ENCODE results near the gene NOTCH4. TPM values are rescaled to one million over a fixed set of nuclear protein-coding genes. Genes with fewer than 3 reads are reported as not detected.

The NOTCH4 gene
- total and polyA plus RNA-seq, 8 donors: 3.1 to 45.2 (median 5.9) TPM

- no peak for TF ChIP-seq CTCF (IDR thresholded peaks at IDR 0.05)
- ATAC-seq: no peak
- H3K27ac ChIP-seq: no peak within 1 kb of the TSS
- no peak within 1 kb of the TSS for H3K4me3 ChIP-seq
- H3K36me3 ChIP-seq: no peaks in the 10 kb centered on the region
- no peaks in the 10 kb centered on the region for H3K9me3 ChIP-seq
- peaks cover 3 to 8% (median 4%) of the 10 kb centered on the region in 3 donors for H3K4me1 ChIP-seq
- H3K27me3 ChIP-seq: no peaks in the 10 kb centered on the region
- intact Hi-C loops (cut with DNase I): no loop called here
- WGBS, 2 donors: 72 to 77% methylated on average over 6 of the region's 6 CpGs
- no peak for DNase-seq
- no peak for FAIRE-seq
Measured at GRCh38 chr6:32184084-32184640, 39.7 kb downstream of the NOTCH4 start, which contains the start of gene AGER. Gene AGER, minus strand, starts transcription at chr6:32184253. Its CDS starts 31 bp downstream, at chr6:32184222.

GRCh38 chr6:32183483-32184083, 40.3 kb downstream of the NOTCH4 start:
- Histone ChIP-seq H3K4me3 (no peak overlapping the region), H3K4me1 (peaks cover 4 to 11% (median 5%) of the 10 kb centered on the region in 3 donors), H3K27ac (no peak overlapping the region), H3K27me3 (no peaks in the 10 kb centered on the region), H3K36me3 (no peaks in the 10 kb centered on the region), H3K9me3 (no peaks in the 10 kb centered on the region)
- intact Hi-C loops (cut with DNase I): no loop called here
- ATAC-seq: no peak
- FAIRE-seq: no peak
- 84 to 89% methylated on average over 15 of the region's 15 CpGs for WGBS, 2 donors
- TF ChIP-seq CTCF (IDR thresholded peaks at IDR 0.05): no peak
- DNase-seq: peak in 1 of 6 donors; percentile 30

- Histone ChIP-seq H3K36me3 (no peaks in the 10 kb centered on the region), H3K27me3 (no peaks in the 10 kb centered on the region), H3K27ac (no peak overlapping the region), H3K4me3 (no peak overlapping the region), H3K9me3 (no peaks in the 10 kb centered on the region), H3K4me1 (peaks cover 4 to 11% (median 5%) of the 10 kb centered on the region in 3 donors)
- no peak for TF ChIP-seq CTCF (IDR thresholded peaks at IDR 0.05)
- no peak for DNase-seq
- 85 to 86% methylated on average over 3 of the region's 3 CpGs for WGBS, 2 donors
- no peak for FAIRE-seq
- intact Hi-C loops (cut with DNase I): no loop called here
- ATAC-seq: no peak
Measured at GRCh38 chr6:32183030-32183429, 40.8 kb downstream of the NOTCH4 start.

GRCh38 chr6:32182555-32182981, 41.3 kb downstream of the NOTCH4 start:
- H3K4me3 ChIP-seq: no peak overlapping the region
- no peaks in the 10 kb centered on the region for H3K27me3 ChIP-seq
- no peaks in the 10 kb centered on the region for H3K9me3 ChIP-seq
- FAIRE-seq (no peak), DNase-seq (peak in 2 of 6 donors; percentile 18 to 53), ATAC-seq (no peak)
- H3K27ac ChIP-seq: no peak overlapping the region
- 87 to 91% methylated on average over 10 of the region's 10 CpGs for WGBS, 2 donors
- no peak for TF ChIP-seq CTCF (IDR thresholded peaks at IDR 0.05)
- H3K4me1 ChIP-seq: peaks cover 4 to 11% (median 5%) of the 10 kb centered on the region in 3 donors
- intact Hi-C loops (cut with DNase I): no loop called here
- no peaks in the 10 kb centered on the region for H3K36me3 ChIP-seq

All from pancreas (tissue), 10 donors.